Putamen (tissue), 1 donor: ENCODE measurements around the gene TTBK2.
"Not testable (repeated sequence)": the region's sequence is repeated elsewhere in the genome, so short reads cannot be mapped to it uniquely, and the experiment has no call there.

Experiments used
- DNase-seq: peaks from one replicate; pipeline ENCODE4 v3.0.0-alpha.2; 2016; ENCODE audit warnings: low spot score

The TTBK2 gene

GRCh38 chr15:42761813-42762212 is 158.8 kb downstream of the TTBK2 start:
- DNase-seq = not testable (repeated sequence)

- no peak for DNase-seq
Measured at GRCh38 chr15:42760759-42761158, 159.8 kb downstream of the TTBK2 start.

GRCh38 chr15:42759093-42759492 is 161.5 kb downstream of the TTBK2 start:
- DNase-seq = no peak

GRCh38 chr15:42750306-42750705 is 170.3 kb downstream of the TTBK2 start:
- DNase-seq = no peak

- DNase-seq = no peak
Measured at GRCh38 chr15:42749266-42749665, 171.3 kb downstream of the TTBK2 start.

GRCh38 chr15:42744195-42744594 is 176.4 kb downstream of the TTBK2 start:
- no peak for DNase-seq

- DNase-seq = no peak
Measured at GRCh38 chr15:42742149-42742548, 178.4 kb downstream of the TTBK2 start.

- DNase-seq = no peak
Measured at GRCh38 chr15:42741710-42742109, 178.9 kb downstream of the TTBK2 start.

GRCh38 chr15:42737529-42738328 is 182.8 kb downstream of the TTBK2 start:
- DNase-seq = no peak

- peak; percentile 84 for DNase-seq
Measured at GRCh38 chr15:42736793-42737528, 183.6 kb downstream of the TTBK2 start, which contains the start of gene CDAN1. Gene CDAN1, minus strand, starts transcription at chr15:42737128. Its CDS starts 26 bp downstream, at chr15:42737102.

- DNase-seq = no peak
Measured at GRCh38 chr15:42736178-42736792, 184.3 kb downstream of the TTBK2 start.

GRCh38 chr15:42735382-42736165 is 185.0 kb downstream of the TTBK2 start:
- no peak for DNase-seq

GRCh38 chr15:42734076-42734672 is 186.4 kb downstream of the TTBK2 start:
- no peak for DNase-seq

GRCh38 chr15:42733027-42733426 is 187.6 kb downstream of the TTBK2 start:
- DNase-seq = no peak

GRCh38 chr15:42732095-42732827 is 188.3 kb downstream of the TTBK2 start:
- DNase-seq = no peak

GRCh38 chr15:42731461-42731860 is 189.1 kb downstream of the TTBK2 start:
- DNase-seq = no peak

- no peak for DNase-seq
Measured at GRCh38 chr15:42730536-42730935, 190.0 kb downstream of the TTBK2 start.

GRCh38 chr15:42730135-42730534 is 190.4 kb downstream of the TTBK2 start:
- DNase-seq = no peak

- DNase-seq = no peak
Measured at GRCh38 chr15:42729409-42729808, 191.2 kb downstream of the TTBK2 start.

GRCh38 chr15:42728972-42729371 is 191.6 kb downstream of the TTBK2 start:
- no peak for DNase-seq

- no peak for DNase-seq
Measured at GRCh38 chr15:42728560-42728959, 192.0 kb downstream of the TTBK2 start.
